NCI-H187 treated with DMSO at 0.1 percent for 48 hours (cell line): ENCODE data around the gene MTHFD1L.
A peak's percentile ranks its signal among the peaks of the same experiment; 100 is the strongest.
"Not testable (repeated sequence)": the region's sequence is repeated elsewhere in the genome, so short reads cannot be mapped to it uniquely, and the experiment has no call there.

Experiments
- DNase-seq: peaks from one replicate; lab custom pipeline; 2025; lab: John Stamatoyannopoulos, UW

Gene MTHFD1L

GRCh38 chr6:151125651-151126416 is 260.3 kb downstream of the MTHFD1L start:
- not testable (repeated sequence) for DNase-seq

GRCh38 chr6:151126417-151126724 is 260.9 kb downstream of the MTHFD1L start:
- not testable (repeated sequence) for DNase-seq

GRCh38 chr6:151127133-151127798 is 261.8 kb downstream of the MTHFD1L start:
- DNase-seq = not testable (repeated sequence)

- DNase-seq = no peak
These were observed 263.4 kb downstream of the MTHFD1L start for GRCh38 chr6:151128763-151129370.

GRCh38 chr6:151130329-151130728 is 264.8 kb downstream of the MTHFD1L start:
- no peak for DNase-seq

- DNase-seq = no peak
These were observed 266.0 kb downstream of the MTHFD1L start for GRCh38 chr6:151131324-151132007.

GRCh38 chr6:151136141-151136755 is 270.7 kb downstream of the MTHFD1L start:
- DNase-seq = no peak

- peak; percentile 62 for DNase-seq
These were observed 272.0 kb downstream of the MTHFD1L start for GRCh38 chr6:151137542-151137941.

- DNase-seq = no peak
These were observed 274.0 kb downstream of the MTHFD1L start for GRCh38 chr6:151139524-151139923.

GRCh38 chr6:151140767-151141166 is 275.3 kb downstream of the MTHFD1L start:
- no peak for DNase-seq

- no peak for DNase-seq
These were observed 276.2 kb downstream of the MTHFD1L start for GRCh38 chr6:151141685-151142084.

GRCh38 chr6:151142676-151143075 is 277.2 kb downstream of the MTHFD1L start:
- DNase-seq = no peak

GRCh38 chr6:151143337-151143736 is 277.8 kb downstream of the MTHFD1L start:
- no peak for DNase-seq

GRCh38 chr6:151143806-151144205 is 278.3 kb downstream of the MTHFD1L start:
- no peak for DNase-seq

- no peak for DNase-seq
These were observed 281.8 kb downstream of the MTHFD1L start for GRCh38 chr6:151147118-151147832.

GRCh38 chr6:151148111-151148510 is 282.6 kb downstream of the MTHFD1L start:
- DNase-seq = no peak

- DNase-seq = no peak
These were observed 284.3 kb downstream of the MTHFD1L start for GRCh38 chr6:151149793-151150192.
